ENCODE results near the gene PROSER3.

PROSER3 gene

DNA sequence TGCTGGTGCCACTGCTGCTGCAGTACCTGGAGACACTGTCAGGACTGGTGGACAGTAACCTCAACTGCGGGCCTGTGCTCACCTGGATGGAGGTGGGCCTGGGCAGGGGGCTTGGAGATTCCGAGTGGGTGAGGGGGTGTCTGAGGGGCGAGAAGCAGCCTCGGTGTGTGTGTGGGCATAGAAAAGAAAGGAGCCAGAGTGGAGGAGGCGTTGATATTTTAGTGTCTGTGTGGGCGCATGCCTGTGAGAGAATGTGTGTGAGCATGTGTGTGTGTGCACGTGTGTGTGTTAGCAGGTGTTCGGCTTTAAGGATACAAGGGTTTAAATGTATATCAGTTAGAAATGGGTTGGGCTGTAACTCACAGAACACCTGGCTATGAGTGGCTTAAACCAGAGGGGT, 21.1 kb downstream of the PROSER3 start:
- no peak for DNase-seq

DNA sequence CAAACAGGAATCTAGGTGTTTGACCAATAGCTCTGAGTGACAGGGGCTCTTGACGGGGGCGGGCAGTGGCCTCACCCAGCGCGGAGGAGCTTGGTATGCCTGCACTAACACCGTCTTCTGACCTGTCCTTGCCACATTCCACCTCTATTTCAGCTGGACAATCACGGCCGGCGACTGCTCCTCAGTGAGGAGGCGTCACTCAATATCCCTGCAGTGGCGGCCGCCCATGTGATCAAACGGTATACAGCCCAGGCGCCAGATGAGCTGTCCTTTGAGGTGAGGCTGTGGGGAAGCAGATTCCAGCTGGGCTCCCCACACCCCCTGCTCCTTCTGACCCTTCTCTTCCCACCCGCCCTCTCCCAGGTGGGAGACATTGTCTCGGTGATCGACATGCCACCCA, 22.1 kb downstream of the PROSER3 start:
- DNase-seq, result no peak

DNA sequence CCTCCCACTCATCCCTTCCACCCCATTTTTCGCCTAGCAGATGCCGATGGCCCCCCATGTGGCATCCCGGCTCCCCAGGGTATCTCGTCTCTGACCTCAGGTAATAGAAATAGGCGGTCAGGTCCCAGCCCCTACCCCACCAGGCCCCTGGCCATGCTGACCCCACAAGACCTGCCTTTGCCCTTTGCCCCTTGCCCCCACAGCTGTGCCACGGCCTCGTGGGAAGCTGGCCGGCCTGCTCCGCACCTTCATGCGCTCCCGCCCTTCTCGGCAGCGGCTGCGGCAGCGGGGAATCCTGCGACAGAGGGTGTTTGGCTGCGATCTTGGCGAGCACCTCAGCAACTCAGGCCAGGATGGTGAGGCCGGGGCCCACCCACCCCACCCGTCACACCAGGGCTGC, 22.7 kb downstream of the PROSER3 start:
- no peak for DNase-seq

DNA sequence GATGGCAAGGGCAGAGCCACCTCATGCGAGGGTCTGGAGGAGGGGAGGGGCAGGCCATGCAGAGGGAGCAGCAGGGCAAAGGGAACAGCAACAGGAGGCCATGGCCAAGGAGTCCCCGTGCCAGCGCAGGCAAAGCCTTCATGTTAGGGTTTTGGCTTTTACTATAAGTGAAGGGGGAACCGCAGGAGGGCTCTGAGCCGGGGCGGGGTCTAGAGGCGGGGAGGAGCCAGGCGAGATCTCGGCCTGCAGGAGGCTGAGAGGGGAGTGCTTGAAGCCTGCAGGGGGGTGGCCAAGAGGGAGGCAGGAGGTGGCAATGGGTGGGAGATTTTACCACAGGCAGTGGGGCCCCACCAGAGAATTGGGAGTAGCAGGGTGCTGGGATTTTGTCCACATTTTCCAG, 23.7 kb downstream of the PROSER3 start:
- DNase-seq, result no peak

DNA sequence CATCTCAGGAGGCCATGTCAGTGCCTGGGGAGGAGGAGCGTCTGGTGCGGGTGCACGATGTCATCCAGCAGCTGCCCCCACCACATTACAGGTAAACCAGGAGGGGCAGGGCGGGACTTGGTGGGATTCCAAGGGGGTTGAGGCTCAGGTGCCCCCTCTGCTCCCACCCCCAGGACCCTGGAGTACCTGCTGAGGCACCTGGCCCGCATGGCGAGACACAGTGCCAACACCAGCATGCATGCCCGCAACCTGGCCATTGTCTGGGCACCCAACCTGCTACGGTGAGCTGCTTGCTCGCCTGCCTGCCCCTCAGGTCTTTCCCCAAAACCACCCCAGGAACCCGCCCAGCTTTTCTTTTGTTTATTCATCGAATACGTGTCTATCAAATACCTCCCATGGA, 24.6 kb downstream of the PROSER3 start:
- DNase-seq, result no peak

DNA sequence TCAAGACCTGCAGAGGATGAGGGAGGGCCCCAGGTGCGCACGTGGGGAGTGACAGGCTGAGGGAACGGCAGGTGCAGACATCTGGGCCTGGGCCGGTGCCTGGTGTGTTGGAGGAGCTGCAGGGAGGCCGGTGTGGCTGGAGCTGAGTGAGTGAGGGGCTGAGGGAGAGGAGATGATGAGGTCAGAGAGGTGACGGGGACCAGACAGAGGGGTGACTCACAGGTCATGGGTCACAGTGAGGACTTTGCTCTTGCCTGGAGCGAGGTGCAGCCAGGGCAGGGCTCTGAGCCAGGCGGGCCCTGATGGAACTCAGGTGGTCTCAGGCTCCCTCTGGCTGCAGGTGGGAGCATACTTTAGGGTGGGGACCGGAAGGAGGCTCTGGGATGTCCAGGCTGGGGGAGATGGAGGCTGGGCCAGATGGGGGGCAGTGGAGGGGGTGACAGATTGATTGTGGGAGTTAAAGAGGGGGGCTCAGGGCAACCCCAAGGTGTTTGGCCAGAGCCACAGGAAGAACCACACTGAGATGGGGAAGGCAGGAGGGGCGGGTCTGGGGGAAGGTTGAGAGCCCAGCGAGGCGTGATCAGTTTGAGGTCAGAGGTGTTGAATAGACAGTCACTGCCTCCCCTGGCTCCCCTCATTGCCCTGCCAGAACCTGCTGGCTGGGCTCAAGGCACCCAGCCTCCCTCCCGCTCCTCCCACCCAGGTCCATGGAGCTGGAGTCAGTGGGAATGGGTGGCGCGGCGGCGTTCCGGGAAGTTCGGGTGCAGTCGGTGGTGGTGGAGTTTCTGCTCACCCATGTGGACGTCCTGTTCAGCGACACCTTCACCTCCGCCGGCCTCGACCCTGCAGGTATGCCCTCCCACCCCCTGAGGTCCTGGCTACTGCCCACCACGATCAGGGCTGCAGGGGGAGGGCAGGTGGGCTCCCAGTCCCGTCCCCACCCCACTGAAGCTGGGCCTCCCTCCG, 25.8 kb downstream of the PROSER3 start:
- no peak for DNase-seq

DNA sequence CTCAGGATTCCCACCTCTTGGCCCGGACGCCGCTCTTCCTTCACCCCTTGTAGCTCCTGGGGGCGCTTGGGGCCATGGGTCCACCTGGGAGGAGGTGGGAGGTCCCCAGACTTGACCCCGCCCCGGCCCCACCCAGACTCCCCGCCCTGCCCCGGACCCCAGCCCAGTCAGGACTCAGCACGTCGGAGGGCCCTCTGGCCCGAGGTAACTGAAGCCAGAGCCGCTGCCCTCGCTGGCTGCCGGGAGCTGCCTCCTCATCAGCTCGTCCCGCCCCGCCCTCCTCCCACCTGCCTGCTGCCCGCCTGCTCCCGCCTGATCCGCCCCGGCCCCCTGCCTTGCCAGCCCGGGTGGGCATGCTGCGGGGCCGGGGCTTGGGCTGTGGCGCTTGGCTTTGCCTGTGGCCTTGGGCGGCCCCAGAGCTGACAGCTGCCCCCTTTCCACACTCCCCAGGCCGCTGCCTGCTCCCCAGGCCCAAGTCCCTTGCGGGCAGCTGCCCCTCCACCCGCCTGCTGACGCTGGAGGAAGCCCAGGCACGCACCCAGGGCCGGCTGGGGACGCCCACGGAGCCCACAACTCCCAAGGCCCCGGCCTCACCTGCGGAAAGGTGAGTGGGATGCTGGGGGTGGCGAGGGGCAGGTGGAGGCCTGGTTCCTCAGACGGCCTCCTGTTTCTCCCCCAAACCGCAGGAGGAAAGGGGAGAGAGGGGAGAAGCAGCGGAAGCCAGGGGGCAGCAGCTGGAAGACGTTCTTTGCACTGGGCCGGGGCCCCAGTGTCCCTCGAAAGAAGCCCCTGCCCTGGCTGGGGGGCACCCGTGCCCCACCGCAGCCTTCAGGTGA, 26.7 kb downstream of the PROSER3 start:
- DNase-seq, result no peak

DNA sequence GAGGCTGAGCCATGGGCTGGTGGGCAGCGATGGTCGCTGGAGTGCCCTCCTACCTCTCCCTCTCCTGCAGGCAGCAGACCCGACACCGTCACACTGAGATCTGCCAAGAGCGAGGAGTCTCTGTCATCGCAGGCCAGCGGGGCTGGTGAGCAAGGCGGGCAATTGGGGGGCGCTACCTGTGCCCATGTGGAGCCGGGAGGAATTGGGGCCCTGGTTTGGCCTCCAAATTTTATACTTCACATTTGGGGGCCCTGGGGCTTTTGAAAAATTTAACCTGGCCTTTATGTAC, 27.3 kb downstream of the PROSER3 start:
- no peak for DNase-seq

DNA sequence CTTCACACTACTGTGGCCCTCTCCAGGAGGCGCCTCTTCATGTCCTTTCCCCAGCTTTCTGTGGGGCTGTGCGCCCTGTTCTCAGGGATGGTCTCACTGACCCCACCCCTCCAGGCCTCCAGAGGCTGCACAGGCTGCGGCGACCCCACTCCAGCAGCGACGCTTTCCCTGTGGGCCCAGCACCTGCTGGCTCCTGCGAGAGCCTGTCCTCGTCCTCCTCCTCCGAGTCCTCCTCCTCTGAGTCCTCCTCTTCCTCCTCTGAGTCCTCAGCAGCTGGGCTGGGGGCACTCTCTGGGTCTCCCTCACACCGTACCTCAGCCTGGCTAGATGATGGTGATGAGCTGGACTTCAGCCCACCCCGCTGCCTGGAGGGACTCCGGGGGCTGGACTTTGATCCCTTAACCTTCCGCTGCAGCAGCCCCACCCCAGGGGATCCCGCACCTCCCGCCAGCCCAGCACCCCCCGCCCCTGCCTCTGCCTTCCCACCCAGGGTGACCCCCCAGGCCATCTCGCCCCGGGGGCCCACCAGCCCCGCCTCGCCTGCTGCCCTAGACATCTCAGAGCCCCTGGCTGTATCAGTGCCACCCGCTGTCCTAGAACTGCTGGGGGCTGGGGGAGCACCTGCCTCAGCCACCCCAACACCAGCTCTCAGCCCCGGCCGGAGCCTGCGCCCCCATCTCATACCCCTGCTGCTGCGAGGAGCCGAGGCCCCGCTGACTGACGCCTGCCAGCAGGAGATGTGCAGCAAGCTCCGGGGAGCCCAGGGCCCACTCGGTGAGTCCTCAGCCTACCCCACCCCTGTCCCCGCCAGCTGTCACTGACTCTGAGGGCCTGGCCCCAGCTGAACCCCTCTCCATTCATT, 28.6 kb downstream of the PROSER3 start:
- no peak for DNase-seq

DNA sequence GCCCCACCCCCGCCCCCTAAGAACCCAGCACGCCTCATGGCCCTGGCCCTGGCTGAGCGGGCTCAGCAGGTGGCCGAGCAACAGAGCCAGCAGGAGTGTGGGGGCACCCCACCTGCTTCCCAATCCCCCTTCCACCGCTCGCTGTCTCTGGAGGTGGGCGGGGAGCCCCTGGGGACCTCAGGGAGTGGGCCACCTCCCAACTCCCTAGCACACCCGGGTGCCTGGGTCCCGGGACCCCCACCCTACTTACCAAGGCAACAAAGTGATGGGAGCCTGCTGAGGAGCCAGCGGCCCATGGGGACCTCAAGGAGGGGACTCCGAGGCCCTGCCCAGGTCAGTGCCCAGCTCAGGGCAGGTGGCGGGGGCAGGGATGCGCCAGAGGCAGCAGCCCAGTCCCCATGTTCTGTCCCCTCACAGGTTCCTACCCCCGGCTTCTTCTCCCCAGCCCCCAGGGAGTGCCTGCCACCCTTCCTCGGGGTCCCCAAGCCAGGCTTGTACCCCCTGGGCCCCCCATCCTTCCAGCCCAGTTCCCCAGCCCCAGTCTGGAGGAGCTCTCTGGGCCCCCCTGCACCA, 29.3 kb downstream of the PROSER3 start:
- no peak for DNase-seq

DNA sequence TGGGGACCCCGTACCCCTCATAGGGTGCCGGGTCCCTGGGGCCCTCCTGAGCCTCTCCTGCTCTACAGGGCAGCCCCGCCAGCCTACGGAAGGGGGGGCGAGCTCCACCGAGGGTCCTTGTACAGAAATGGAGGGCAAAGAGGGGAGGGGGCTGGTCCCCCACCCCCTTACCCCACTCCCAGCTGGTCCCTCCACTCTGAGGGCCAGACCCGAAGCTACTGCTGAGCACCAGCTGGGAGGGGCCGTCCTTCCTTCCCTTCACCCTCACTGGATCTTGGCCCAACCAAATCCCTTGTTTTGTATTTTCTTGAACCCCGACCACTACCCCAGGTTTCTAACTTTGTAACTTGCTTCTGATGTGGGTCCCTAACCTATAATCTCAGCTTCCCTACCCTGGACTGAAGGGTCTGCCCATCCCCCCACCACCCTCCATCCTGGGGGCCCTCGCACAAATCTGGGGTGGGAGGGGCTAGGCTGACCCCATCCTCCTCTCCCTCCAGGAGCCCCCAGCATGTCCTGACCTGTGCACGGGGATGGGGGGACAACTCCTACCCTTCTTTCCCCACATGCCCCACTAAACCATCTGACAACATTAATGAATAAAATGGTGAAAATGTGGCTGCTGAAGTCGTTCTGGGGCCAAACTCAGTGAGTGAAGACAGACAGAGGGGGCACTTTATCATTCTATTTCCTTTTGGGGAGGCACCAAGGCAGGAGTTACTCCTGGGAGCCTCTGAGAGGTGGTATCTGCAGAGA, 30.4 kb downstream of the PROSER3 start:
- DNase-seq, result no peak

DNA sequence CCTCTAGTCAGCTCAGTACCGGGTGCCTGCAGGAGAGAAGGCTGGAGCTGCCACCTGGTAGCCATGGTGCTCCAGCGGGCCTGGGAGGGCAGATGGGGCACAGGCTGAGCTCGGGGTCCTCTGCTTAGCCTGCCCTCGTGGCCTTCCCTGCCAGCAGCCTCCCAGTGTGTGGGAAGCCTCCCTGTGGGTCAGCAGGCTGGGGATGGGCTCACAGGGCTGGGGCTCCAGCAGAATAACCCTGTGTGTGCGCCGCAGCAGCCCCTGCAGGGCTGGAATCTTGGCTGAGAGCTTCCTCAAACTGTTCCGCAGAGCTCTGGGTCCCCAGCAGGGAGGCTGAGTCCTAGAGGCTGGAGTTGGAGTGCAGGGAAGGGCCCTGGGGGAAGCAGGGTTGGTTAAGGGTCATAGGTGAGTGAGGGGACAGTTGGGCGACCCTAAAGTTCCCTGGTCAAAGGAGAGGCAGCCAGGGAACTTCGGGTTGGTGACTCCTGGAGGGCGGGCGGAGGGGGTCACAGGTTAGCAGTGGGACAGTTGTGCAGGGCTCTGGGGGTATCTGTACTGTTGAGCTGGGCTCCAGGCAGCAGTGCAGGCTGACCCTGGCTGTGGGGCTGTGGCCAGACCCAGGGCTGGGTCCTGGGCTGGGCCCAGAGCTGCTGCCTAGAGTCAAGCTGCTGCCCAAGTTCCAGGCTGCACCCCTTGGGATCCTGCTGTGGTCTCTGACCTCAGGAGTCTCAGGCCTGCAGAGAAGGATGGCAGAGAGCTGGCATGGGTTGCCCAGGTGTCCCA, 31.4 kb downstream of the PROSER3 start:
- no peak for DNase-seq

DNA sequence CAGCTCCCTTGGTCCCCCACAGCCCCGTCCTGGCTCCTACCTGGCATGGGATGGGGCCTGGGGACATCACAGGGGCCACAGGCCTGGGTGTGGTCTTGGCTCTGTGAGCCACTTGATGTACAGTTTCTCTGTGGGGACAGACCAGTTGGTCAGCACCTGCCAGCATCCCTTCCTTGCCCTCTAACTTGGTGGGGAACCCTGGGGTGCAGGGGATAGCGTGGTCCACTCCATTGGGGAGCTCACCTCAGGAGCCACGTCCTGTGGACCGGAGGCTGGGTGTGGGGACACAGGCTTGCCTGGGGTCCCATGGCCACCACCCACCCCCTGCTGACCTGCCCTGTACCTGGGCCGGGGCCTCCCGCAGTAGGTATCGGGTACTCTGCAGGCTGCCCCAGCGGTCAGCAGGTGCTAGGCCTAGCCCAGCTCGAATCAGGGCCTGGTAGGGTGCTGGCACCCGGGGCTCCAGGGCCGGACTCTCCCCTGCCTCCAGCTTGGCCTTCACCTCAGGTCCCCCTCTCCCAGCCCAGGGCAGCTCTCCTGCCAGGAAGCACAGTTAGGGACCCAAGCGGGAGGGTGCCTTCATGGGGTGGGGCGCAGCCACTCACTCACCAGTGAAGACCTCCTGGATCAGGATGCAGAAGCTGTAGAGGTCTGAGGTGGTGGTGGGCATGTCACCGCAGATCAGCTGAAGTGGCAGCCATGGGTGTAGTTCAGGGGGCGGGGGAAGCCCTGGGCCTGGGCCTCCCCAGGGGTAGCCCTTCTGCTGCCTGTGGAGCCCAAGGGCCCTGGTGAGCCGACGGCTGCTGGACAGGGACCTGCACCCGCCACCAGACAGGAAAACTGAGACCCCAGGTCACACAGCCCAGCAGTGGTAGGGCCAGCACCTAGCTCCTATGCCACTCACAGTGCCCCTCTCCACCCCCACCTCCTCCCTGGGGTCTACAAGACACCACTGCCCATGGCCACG, 32.3 kb downstream of the PROSER3 start:
- DNase-seq, result no peak

DNA sequence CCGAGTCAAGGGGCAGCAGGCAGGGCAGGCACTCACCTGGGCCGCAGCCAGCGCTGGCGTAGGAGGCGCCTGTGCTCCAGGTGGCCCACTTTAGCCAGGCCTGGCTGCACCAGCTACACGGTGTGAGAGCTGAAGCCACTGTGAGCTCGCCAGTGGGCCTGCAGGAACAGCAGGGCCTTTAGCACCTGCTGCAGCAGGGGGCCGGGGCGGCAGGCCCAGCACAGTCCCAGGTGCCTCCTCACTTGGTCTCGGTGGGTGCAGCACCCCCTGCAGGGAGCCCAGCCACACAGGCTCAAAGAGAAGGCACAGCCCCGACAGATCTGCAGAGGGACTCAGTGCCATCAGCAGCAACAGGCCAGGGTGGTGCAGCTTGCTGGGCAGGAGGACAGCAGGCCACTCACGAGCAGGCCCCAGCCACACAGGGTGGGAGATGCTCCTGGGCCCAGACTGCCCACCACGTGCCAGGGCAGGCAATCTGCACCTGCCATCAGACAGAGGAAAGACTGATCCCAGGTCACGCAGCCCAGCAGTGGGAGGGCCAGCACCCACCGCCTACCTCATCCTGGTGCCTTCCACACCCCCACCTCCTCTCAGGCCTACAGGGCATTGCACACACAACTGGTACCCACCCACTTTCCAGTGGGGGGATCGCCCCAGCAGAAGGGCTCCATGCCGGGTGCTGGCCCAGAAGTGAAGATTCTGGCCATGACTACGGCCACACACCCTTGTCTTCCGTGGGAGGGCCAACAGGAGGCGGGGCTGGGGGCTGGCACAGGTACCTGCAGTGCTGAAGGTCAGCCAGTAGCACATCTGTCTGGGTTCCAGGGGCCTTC, 33.2 kb downstream of the PROSER3 start:
- no peak for DNase-seq

DNA sequence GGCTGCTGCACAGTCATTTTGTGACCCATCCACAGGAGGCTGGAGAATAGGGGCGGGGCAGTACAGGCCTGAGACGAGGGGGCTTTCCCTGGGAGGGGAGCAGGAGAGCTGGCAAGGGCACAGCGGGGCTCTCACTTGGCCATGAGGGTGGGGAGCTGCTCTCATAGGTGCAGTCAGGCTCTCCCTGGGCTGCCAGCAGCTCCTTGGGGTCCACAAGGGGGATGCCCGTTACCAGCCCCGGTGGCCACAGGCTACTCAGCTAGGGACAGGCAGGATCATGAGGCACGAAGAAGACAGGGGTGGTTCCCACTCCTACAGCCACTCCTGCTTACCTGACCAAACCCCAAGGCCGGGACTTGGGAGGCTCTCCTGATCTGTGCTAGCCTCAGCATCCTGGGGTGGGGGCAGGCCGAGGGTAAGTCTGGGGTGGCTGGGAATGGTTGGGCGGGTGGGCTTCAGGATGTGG, 33.9 kb downstream of the PROSER3 start:
- no peak for DNase-seq

DNA sequence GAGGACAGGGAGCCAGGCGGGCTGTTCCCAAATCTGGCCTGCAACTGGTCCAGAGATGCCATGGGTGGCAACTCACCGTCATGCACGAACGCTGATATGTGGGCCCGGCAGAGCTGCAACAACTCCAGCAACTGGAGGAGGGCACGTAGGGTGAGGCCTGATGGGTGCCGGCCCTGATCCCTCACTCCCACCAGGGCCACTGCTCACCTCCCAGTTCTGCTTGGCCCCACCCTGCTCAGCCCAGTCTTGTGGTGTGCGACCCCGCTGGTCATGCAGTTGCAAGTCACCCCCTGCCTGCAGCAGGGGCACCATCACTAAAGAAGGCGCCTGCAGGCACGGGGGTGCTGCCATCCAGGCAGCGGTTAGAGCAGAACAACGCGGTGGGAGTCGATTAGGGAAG, 34.3 kb downstream of the PROSER3 start:
- no peak for DNase-seq

DNA sequence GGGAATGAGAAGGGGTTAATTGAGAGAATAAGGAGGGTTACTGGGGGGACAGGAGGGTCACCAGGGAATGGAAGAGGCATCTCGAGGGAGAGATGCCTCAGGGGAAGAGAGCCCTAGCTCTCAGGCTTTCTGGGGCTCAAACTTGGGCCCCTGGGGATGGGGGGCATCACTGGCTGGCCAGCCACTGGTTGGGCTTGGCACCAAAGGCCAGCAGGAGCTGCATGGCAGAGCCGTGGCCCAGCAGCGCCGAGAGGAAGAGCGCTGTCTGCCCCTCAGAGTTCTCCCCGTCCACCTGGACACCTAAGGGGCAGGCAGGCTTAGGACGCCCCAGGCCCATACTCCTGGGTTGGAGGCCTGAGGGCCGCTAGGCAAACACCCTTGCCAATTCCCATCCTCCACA, 34.9 kb downstream of the PROSER3 start:
- no peak for DNase-seq

DNA sequence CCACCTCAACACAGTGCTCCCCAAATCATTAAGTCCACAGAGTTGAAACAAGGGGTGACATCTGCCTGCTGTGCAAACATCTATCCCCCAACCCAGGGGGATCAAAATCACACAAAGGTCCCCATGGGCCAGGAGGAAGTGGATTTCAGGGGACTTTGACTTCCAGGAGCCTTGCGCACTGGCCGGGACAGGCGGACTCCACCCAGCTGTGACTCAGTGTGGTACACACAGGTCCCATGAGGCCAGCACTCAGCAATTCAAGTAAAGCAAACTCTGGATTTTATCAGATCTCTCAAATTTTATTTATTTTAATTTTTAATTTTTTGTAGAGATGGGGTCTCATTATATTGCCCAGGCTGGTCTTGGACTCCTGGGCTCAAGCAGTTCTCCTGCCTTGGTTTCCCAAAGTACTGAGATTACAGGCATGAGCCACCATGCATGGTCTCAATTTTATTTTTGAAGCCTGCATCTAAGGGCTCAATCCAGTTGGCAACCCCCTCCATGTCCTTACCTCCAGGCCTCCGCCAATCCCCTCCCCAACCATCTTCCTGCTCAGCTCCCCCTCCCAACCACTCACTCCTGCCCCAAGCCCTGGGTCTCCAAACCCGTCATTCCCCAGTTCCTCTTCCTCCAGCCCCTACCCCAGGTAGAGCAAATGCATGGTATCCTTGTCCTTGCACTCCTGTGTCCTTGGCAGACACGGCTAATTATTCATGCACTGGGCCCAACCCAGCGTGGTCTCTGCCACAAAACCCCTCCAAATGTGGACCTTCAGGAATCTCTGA, 35.6 kb downstream of the PROSER3 start:
- no peak for DNase-seq

All from stimulated activated CD4-positive, alpha-beta T cell treated with anti-CD3 and anti-CD28 coated beads, Interleukin-4, amount 100 ng/mL, for 1 hour (primary cell).